HepG2 (cell line): ENCODE results near the gene PPP4R3A. TPM values are rescaled to one million over a fixed set of nuclear protein-coding genes. Genes with fewer than 3 reads are reported as not detected.

Source experiments
- CBFB ChIP-seq: sonication (generic); formaldehyde crosslinking; IDR thresholded peaks from 2 replicates; pipeline ENCODE4 v1.4.0; 2020; ENCODE audit warnings: missing genetic modification reagents
- CENPT ChIP-seq: sonication (generic); formaldehyde crosslinking; IDR thresholded peaks from 2 replicates; pipeline ENCODE4 v1.8.0; 2022; ENCODE audit warnings: low read depth, mild to moderate bottlenecking, moderate library complexity, missing genetic modification reagents
- ELF4 ChIP-seq: sonication (generic); formaldehyde crosslinking; IDR thresholded peaks from 2 replicates; pipeline ENCODE4 v1.5.0; 2020; ENCODE audit warnings: missing genetic modification reagents, mild to moderate bottlenecking, moderate library complexity, borderline replicate concordance
- FIP1L1 ChIP-seq: fragments of 200-400 bp; formaldehyde crosslinking; IDR thresholded peaks from 2 replicates; pipeline ENCODE4 v1.6.1; 2018; ENCODE audit warnings: low read depth, mild to moderate bottlenecking, low read length, moderate library complexity, borderline replicate concordance; ENCODE audit not compliant: insufficient read depth
- GABPA ChIP-seq, 2 experiments: IDR thresholded peaks; 2 replicates each; pipeline ENCODE4 v1.6.1; 2011 to 2016; ENCODE audit warnings: low read depth in 2 of 2, low read length in 1 of 2, missing biosample characterization in 1 of 2, missing genetic modification characterization in 1 of 2
- HHEX ChIP-seq: IDR thresholded peaks from 2 replicates; pipeline ENCODE4 v1.6.1; 2016; ENCODE audit warnings: control low read depth
- HIVEP1 ChIP-seq: sonication (generic); formaldehyde crosslinking; IDR thresholded peaks from 2 replicates; pipeline ENCODE4 v1.4.0; 2020; ENCODE audit warnings: mild to moderate bottlenecking, missing genetic modification reagents
- HNF1A ChIP-seq, 2 experiments: sonication (generic) in 1 of 2; formaldehyde crosslinking in 1 of 2; IDR thresholded peaks; 2 replicates each; pipeline versions ENCODE4 v1.4.0 to v1.6.1; 2016 to 2020; ENCODE audit warnings: borderline replicate concordance in 1 of 2, low read depth in 1 of 2, mild to moderate bottlenecking in 1 of 2, missing genetic modification reagents in 1 of 2
- MAFK ChIP-seq, 2 experiments: IDR thresholded peaks in 1 of 2; conservative IDR thresholded peaks in 1 of 2; 2 replicates each; pipeline ENCODE4 v1.6.1; 2011; ENCODE audit warnings: improper control_type of control experiment in 2 of 2, low read length in 2 of 2
- MED1 ChIP-seq: sonication (generic); formaldehyde crosslinking; IDR thresholded peaks from 2 replicates; pipeline ENCODE4 v1.4.0; 2020; ENCODE audit warnings: missing genetic modification reagents
- MXD1 ChIP-seq: sonication (generic); formaldehyde crosslinking; IDR thresholded peaks from 2 replicates; pipeline ENCODE4 v1.4.0; 2020; ENCODE audit warnings: mild to moderate bottlenecking, missing genetic modification reagents
- MXD4 ChIP-seq: IDR thresholded peaks from 2 replicates; pipeline ENCODE4 v1.6.1; 2016; ENCODE audit warnings: mild to moderate bottlenecking, missing biosample characterization, missing genetic modification reagents
- MXI1 ChIP-seq: IDR thresholded peaks from 3 replicates; pipeline ENCODE4 v1.6.1; 2012; ENCODE audit warnings: low read depth, low read length, inconsistent platforms, borderline replicate concordance
- NFYC ChIP-seq: IDR thresholded peaks from 2 replicates; pipeline ENCODE4 v1.6.1; 2016; ENCODE audit warnings: missing genetic modification reagents, missing compliant biosample characterization
- PAF1 ChIP-seq: IDR thresholded peaks from 2 replicates; pipeline ENCODE4 v1.6.1; 2016; ENCODE audit warnings: missing genetic modification reagents, missing compliant biosample characterization
- PHB2 ChIP-seq: fragments of 450-650 bp; IDR thresholded peaks from 2 replicates; pipeline ENCODE4 v1.6.1; 2018; ENCODE audit not compliant: partially characterized antibody
- POLR2G ChIP-seq: fragments of 200-400 bp; formaldehyde crosslinking; IDR thresholded peaks from 2 replicates; pipeline ENCODE4 v1.6.1; 2018; ENCODE audit warnings: mild to moderate bottlenecking, low read depth, low read length, moderate library complexity
- SMAD1 ChIP-seq: sonication (generic); formaldehyde crosslinking; IDR thresholded peaks from 2 replicates; pipeline ENCODE4 v1.4.0; 2020; ENCODE audit warnings: missing genetic modification reagents, low read depth, mild to moderate bottlenecking, borderline replicate concordance
- SYNCRIP ChIP-seq: fragments of 200-400 bp; formaldehyde crosslinking; IDR thresholded peaks from 2 replicates; pipeline ENCODE4 v1.6.1; 2018; ENCODE audit warnings: mild to moderate bottlenecking, low read depth, low read length; ENCODE audit not compliant: insufficient read depth
- YEATS4 ChIP-seq: sonication (generic); formaldehyde crosslinking; IDR thresholded peaks from 2 replicates; pipeline ENCODE4 v1.4.0; 2020; ENCODE audit warnings: missing genetic modification reagents, borderline replicate concordance
- ZBTB38 ChIP-seq: sonication (generic); formaldehyde crosslinking; IDR thresholded peaks from 2 replicates; pipeline ENCODE4 v1.5.1; 2020; ENCODE audit warnings: mild to moderate bottlenecking, missing genetic modification reagents
- ZNF20 ChIP-seq: sonication (generic); formaldehyde crosslinking; IDR thresholded peaks from 2 replicates; pipeline ENCODE4 v1.4.0; 2020; ENCODE audit warnings: mild to moderate bottlenecking, moderate library complexity, missing genetic modification reagents
- ZNF510 ChIP-seq: sonication (generic); formaldehyde crosslinking; IDR thresholded peaks from 2 replicates; pipeline ENCODE4 v1.4.0; 2020; ENCODE audit warnings: low read depth, mild to moderate bottlenecking, missing genetic modification reagents
- ZNF615 ChIP-seq: sonication (generic); formaldehyde crosslinking; IDR thresholded peaks from 2 replicates; pipeline ENCODE4 v1.5.0; 2020; ENCODE audit warnings: mild to moderate bottlenecking, missing genetic modification reagents, borderline replicate concordance
- ZNF652 ChIP-seq: IDR thresholded peaks from 2 replicates; pipeline ENCODE4 v1.6.1; 2016; ENCODE audit warnings: low read depth, borderline replicate concordance
- ZNF777 ChIP-seq: sonication (generic); formaldehyde crosslinking; IDR thresholded peaks from 2 replicates; pipeline ENCODE4 v1.4.0; 2020; ENCODE audit warnings: missing genetic modification reagents
- ZSCAN25 ChIP-seq: sonication (generic); formaldehyde crosslinking; IDR thresholded peaks from 2 replicates; pipeline ENCODE4 v1.8.0; 2022; ENCODE audit warnings: mild to moderate bottlenecking, missing genetic modification reagents
- polyA plus RNA-seq, 8 experiments: library from polyadenylated mRNA; depleted of rRNA in 3 of 8; stranded (reverse) in 7 of 8; unstranded in 1 of 8; fragments of >200 nt; fragmentation: Illumina TruSeq in 4 of 8; extraction: Trizol in 4 of 8; gene quantifications; 2 replicates each; pipeline versions ENCODE4 v1.2.1 to v1.2.3, GENCODE V29; 2011 to 2016; ENCODE audit warnings: low read depth in 4 of 8, missing spikeins in 1 of 8, mixed read lengths in 1 of 8; ENCODE audit not compliant: insufficient read depth in 1 of 8
- total RNA-seq, 5 experiments: library from RNA; depleted of rRNA; stranded (reverse); fragments of >200 nt; fragmentation: Illumina TruSeq; extraction: Trizol; gene quantifications; 2 replicates each; pipeline ENCODE4 v1.2.3, GENCODE V29; 2016; ENCODE audit warnings: low read depth in 1 of 5

PPP4R3A gene
- total and polyA plus RNA-seq, 2 of the 13 experiments (the other 11 are each of a cell fraction or from before 2014, with no cell fraction given) = 22.5 to 57.4 TPM

- no peak for TF ChIP-seq HNF1A (IDR thresholded peaks at IDR 0.05; ENCODE audit: low read depth)
- TF ChIP-seq HNF1A (CRISPR knock-in tag; IDR thresholded peaks at IDR 0.05; ENCODE audit: borderline replicate concordance) = no peak
- no peak for TF ChIP-seq CENPT (CRISPR knock-in tag)
- peak; percentile 85 for TF ChIP-seq ZNF777 (CRISPR knock-in tag)
- no peak for TF ChIP-seq HHEX (CRISPR knock-in tag)
- no peak for TF ChIP-seq ZNF652 (CRISPR knock-in tag)
- peak; percentile 57; the same call in 1 of the 2 replicates for TF ChIP-seq YEATS4
- TF ChIP-seq MXD4 (CRISPR knock-in tag) = no peak; the same call in 1 of the 2 replicates
- no peak for TF ChIP-seq PAF1 (CRISPR knock-in tag)
- no peak; the same call in 1 of the 2 replicates for TF ChIP-seq MXD1 (CRISPR knock-in tag)
- no peak for TF ChIP-seq SMAD1 (CRISPR knock-in tag)
- TF ChIP-seq ZSCAN25 (CRISPR knock-in tag) = no peak
- no peak for TF ChIP-seq NFYC (CRISPR knock-in tag)
- TF ChIP-seq ZNF615 (CRISPR knock-in tag) = no peak
- no peak for TF ChIP-seq ZNF20 (CRISPR knock-in tag)
- no peak for TF ChIP-seq MED1 (CRISPR knock-in tag)
- TF ChIP-seq MXI1 = 0 out of 3 replicates have a peak, but pooled peaks have one; percentile 34
- TF ChIP-seq FIP1L1 = no peak
- no peak for TF ChIP-seq ELF4 (CRISPR knock-in tag)
- no peak for TF ChIP-seq MAFK (conservative IDR thresholded peaks at IDR 0.05 in 1 of 2, IDR thresholded peaks at IDR 0.05 in 1 of 2; ENCODE audit: low read length in 2 of 2)
- TF ChIP-seq GABPA (IDR thresholded peaks at IDR 0.05; ENCODE audit: low read depth, low read length) = no peak
- TF ChIP-seq GABPA (CRISPR knock-in tag; IDR thresholded peaks at IDR 0.05; ENCODE audit: low read depth) = no peak
- no peak for TF ChIP-seq ZBTB38
- no peak for TF ChIP-seq ZNF510 (CRISPR knock-in tag)
- no peak for TF ChIP-seq CBFB
- no peak for TF ChIP-seq PHB2
- TF ChIP-seq HIVEP1 (CRISPR knock-in tag) = peak; percentile 33; the same call in 1 of the 2 replicates
- no peak for TF ChIP-seq SYNCRIP
- peak; percentile 57; the same call in 1 of the 2 replicates for TF ChIP-seq POLR2G
Observed at GRCh38 chr14:91418387-91419043, 91.6 kb downstream of the PPP4R3A start (continued).
